Measurements from ENCODE around the gene STAT5A. TPM values are rescaled to one million over a fixed set of nuclear protein-coding genes. Genes with fewer than 3 reads are reported as not detected.
"Not testable (repeated sequence)": the region's sequence is repeated elsewhere in the genome, so short reads cannot be mapped to it uniquely, and the experiment has no call there.

Gene STAT5A
- total RNA-seq, 1 experiment from 2014 or later, result 0.31 TPM

DNA sequence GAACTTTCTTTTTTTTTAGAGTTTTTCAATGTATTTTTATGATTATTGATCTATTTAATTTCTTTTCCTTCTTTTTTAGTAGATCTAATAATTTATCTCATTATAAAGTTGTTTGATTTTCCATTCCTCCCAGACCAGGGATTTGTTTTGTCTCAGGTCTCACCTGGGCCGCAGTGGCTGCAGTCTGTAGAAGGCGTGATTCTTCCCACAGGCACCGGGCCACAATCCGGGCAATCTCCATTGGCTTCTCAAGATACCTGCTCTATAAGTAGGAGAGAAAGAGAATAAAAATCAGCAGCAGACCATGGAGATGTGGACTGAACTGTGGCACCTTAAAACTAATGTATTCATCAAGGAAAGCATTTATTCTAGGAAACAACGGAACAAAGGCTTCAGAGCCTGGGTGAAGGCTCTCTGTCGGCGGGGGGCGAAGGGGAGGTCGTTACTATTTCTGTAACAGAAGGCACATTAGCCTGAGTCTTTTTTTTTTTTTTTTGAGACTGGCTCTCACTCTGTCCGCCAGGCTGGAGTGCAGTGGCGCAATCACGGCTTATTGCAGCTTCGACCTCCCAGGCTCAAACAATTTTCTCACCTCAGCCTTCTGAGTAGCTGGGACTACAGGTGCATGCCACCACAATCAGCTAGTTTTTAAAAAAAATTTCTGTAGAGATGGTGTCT is 57.2 kb downstream of the STAT5A start:
- in situ Hi-C loops (cut with HindIII; ENCODE audit: low sequenced_read_pairs), result no loop called here
- no peak for DNase-seq (ENCODE audit: low spot score)

DNA sequence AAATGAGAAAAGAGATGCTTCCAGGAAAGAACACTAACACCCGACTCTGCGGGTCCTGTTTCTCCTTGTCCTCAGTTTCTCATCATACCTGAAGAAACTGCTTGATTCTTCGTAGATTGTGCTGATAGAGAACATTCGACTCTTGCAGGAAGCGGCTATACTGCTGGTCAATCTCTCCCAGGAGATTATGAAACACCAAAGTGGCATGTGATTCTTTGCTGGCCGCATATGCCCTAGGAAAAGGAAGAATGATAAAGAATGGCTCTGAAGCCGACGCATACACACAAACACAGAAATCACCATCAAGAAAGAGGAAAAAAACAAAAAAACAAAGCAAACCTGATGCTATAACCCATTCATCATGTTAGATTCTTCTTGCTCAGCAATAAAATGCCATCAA is 58.2 kb downstream of the STAT5A start:
- no peak for DNase-seq (ENCODE audit: low spot score)
- in situ Hi-C loops (cut with HindIII; ENCODE audit: low sequenced_read_pairs), result no loop called here

DNA sequence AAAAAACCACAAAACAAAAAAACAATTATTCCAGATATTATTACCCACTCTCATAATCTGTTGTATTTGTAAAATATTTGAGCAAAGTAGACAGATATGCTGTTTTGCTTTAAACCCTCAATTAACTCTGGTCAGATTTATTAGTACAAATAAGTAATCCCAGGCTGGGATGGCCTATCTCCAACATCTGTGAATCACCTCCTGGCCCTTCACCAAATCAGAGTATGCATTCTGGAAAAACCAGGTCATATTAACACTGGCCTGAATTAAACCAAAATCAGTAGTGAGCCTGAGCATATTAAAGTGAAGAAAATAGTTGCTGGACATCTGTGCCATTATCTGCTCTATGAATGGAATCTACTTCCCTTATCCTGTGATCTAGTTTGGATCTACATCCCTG is 58.9 kb downstream of the STAT5A start:
- in situ Hi-C loops (cut with HindIII; ENCODE audit: low sequenced_read_pairs), result no loop called here
- DNase-seq (ENCODE audit: low spot score), result peak; percentile 86

DNA sequence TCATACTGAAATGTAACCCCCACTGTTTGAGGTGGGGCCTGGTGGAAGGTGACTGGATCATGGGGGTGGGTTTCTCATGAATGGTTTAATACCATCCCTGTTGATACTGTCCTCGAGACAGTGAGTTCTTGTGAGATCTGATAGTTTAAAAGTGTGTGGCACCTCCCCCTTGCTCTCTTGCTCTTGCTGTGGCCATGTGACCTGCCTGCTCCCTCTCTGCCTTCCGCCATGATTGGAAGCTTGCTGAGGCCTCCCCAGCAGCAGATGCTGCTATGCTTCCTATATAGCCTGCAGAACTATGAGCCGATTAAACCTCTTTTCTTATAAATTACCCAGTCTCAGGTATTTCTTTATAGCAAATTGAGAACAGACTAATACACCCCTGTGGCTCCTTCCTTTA is 59.3 kb downstream of the STAT5A start:
- no peak for DNase-seq (ENCODE audit: low spot score)
- in situ Hi-C loops (cut with HindIII; ENCODE audit: low sequenced_read_pairs), result no loop called here

DNA sequence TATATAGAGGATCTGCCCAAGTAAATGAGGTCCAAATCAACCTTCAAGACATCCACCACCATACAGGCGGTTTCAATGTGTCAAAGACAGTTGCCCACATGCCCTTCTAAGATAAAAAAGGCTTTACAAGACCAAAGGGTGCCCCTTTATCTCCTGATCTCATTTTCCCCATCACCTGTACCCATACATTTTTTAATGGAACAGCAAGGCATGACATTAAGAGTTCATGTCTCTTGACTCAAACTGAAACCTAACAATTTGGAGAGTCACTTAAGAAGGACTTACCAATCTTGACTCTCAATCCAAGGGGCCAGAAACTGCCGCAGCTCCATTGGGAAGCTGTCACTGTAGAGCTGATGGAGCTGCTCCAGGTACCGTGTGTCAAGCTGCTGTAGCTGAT is 59.8 kb downstream of the STAT5A start:
- in situ Hi-C loops (cut with HindIII; ENCODE audit: low sequenced_read_pairs), result no loop called here

DNA sequence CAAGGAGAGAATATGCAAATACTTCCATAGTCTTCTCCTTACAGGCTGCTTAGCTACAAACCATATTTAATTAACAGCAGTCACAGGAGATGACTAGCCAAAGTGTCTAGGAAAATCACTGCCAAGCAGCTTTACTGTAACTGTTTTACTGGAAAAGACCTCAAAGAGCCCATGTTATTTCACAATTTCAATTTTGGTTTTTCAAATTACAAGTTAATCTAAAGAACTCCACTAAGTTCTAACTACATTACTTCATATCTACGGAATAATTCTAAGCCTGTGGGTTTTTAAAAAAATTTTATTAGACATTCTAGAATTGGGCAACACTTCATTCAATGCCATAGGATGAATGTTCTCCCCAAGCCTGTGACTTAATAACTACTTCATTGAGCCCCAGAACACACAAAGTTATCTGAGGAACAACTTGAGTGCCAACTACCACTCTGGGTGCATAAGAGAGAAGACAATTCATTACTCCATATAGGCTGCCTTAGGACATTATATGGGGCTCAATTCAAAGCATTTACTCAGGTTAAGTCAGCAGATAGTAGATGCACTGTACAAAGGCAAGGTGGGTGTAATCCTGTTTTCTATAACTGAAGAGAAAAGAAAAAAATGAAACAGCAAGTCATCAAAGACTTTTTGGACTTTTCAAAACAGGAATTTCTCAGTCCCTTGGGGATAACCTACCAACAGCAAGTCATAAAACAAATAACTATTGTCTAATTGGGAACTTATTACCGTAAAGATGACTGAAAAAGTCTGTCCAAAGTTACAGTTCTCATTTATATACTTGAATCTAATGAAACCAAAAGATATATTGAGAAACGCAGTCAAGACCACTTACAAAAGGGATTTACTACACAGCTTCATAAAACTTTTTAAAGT is 66.9 kb downstream of the STAT5A start:
- in situ Hi-C loops (cut with HindIII; ENCODE audit: low sequenced_read_pairs), result no loop called here
- DNase-seq (ENCODE audit: low spot score), result no peak

More for the DNA sequence above, 59.8 kb downstream of the STAT5A start:
- no peak for DNase-seq (ENCODE audit: low spot score)

DNA sequence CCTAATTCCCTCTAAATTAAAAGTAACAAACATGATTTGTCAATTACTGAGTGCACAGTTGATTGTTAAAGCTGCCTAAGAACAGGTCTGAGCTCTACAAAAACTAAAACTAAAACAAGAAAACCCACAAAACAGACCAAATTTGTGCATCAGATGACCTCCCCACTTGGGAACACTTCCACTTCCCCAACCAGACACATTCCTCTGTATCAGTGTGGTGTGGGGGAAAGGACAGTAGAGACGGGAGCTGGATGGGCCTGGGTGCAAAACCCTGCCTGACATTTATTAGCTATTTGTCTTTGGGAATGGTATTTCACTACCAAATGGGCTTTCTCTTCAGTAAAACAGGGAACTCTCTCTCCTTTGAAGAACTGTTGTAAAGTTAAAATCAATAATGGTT is 70.1 kb downstream of the STAT5A start:
- in situ Hi-C loops (cut with HindIII; ENCODE audit: low sequenced_read_pairs), result no loop called here
- no peak for DNase-seq (ENCODE audit: low spot score)

DNA sequence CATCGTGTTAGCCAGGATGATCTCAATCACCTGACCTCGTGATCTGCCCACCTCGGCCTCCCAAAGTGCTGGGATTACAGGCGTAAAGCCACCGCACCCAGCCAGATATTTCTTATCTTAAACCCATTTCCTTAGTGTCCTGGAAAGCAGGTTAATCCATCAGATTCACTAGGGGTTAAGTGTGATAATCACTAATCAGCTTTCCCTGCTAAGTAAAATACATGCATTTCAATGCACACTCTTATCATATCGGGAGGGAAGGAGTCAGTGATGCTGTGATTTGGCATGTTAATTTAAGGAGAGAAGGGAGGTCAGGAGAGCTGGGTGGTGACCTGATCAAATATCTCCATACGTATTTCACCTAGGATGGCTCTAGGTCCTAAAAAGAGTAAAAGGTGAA is 70.8 kb downstream of the STAT5A start:
- in situ Hi-C loops (cut with HindIII; ENCODE audit: low sequenced_read_pairs), result no loop called here
- DNase-seq (ENCODE audit: low spot score), result no peak

DNA sequence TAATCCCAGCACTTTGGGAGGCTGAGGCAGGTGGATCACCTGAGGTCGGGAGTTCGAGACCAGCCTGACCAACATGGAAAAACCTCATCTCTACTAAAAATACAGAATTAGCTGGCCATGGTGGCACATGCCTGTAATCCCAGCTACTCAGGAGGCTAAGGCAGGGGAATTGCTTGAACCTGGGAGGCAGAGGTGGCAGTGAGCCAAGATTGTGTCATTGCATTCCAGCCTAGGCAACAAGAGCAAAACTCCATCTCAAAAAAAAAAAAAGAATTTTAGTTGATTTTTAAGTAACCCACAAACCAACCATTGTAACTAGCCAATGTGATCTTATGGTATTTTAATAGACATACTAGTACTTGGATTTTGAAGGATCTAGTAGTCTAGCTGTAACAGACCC is 72.1 kb downstream of the STAT5A start:
- DNase-seq (ENCODE audit: low spot score); in situ Hi-C loops (cut with HindIII; ENCODE audit: low sequenced_read_pairs): not testable (repeated sequence)

Other genes with a start within 250 kb of the STAT5A start
- 1.7 and 2.3 TPM in 2 replicates for gene C17orf113, start 237.9 kb upstream of the STAT5A start, total RNA-seq (2014; rRNA removed; shearing (Covaris generic))
- 1.8 and 1.9 TPM in 2 replicates for gene ZNF385C, start 190.0 kb upstream of the STAT5A start, total RNA-seq (2014; rRNA removed; shearing (Covaris generic))
- gene DHX58, start 175.8 kb upstream of the STAT5A start, total RNA-seq (2014; rRNA removed; shearing (Covaris generic)), result 2.4 and 6.5 TPM in 2 replicates
- gene KAT2A, start 167.1 kb upstream of the STAT5A start, total RNA-seq (2014; rRNA removed; shearing (Covaris generic)), result 26.3 and 28.6 TPM in 2 replicates
- not detected in 2 replicates for gene HSPB9, start 165.7 kb upstream of the STAT5A start, total RNA-seq (2014; rRNA removed; shearing (Covaris generic))
- 130 and 145 TPM in 2 replicates for gene RAB5C, start 133.5 kb upstream of the STAT5A start, total RNA-seq (2014; rRNA removed; shearing (Covaris generic))
- gene KCNH4, start 107.4 kb upstream of the STAT5A start, total RNA-seq (2014; rRNA removed; shearing (Covaris generic)), result not detected in 2 replicates
- gene HCRT, start 103.0 kb upstream of the STAT5A start, total RNA-seq (2014; rRNA removed; shearing (Covaris generic)), result not detected in 2 replicates
- 1.1 and 1.4 TPM in 2 replicates for gene GHDC, start 94.0 kb upstream of the STAT5A start, total RNA-seq (2014; rRNA removed; shearing (Covaris generic))
- gene STAT5B, start 12.1 kb upstream of the STAT5A start, total RNA-seq (2014; rRNA removed; shearing (Covaris generic)), result 10.4 and 15.8 TPM in 2 replicates
- gene STAT3, start 99.9 kb downstream of the STAT5A start, total RNA-seq (2014; rRNA removed; shearing (Covaris generic)), result 48.8 and 58.5 TPM in 2 replicates
- gene CAVIN1, start 134.8 kb downstream of the STAT5A start, total RNA-seq (2014; rRNA removed; shearing (Covaris generic)), result 755 and 829 TPM in 2 replicates
- gene ATP6V0A1, start 170.4 kb downstream of the STAT5A start, total RNA-seq (2014; rRNA removed; shearing (Covaris generic)), result 54.0 and 112 TPM in 2 replicates
- 49.3 and 83.0 TPM in 2 replicates for gene NAGLU, start 247.7 kb downstream of the STAT5A start, total RNA-seq (2014; rRNA removed; shearing (Covaris generic))

Measured in G401 (cell line).